ENCODE data around the gene EIF3F.

The EIF3F gene

GRCh38 chr11:8034604-8035190 lies 47.6 kb downstream of the EIF3F start:
- no peak overlapping the region for H3K27ac ChIP-seq
- TF ChIP-seq, protein P1, sequence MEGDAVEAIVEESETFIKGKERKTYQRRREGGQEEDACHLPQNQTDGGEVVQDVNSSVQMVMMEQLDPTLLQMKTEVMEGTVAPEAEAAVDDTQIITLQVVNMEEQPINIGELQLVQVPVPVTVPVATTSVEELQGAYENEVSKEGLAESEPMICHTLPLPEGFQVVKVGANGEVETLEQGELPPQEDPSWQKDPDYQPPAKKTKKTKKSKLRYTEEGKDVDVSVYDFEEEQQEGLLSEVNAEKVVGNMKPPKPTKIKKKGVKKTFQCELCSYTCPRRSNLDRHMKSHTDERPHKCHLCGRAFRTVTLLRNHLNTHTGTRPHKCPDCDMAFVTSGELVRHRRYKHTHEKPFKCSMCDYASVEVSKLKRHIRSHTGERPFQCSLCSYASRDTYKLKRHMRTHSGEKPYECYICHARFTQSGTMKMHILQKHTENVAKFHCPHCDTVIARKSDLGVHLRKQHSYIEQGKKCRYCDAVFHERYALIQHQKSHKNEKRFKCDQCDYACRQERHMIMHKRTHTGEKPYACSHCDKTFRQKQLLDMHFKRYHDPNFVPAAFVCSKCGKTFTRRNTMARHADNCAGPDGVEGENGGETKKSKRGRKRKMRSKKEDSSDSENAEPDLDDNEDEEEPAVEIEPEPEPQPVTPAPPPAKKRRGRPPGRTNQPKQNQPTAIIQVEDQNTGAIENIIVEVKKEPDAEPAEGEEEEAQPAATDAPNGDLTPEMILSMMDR (IDR thresholded peaks at IDR 0.05), result no peak
- TF ChIP-seq ZFX (IDR thresholded peaks at IDR 0.05; ENCODE audit: borderline replicate concordance), result no peak

DNA sequence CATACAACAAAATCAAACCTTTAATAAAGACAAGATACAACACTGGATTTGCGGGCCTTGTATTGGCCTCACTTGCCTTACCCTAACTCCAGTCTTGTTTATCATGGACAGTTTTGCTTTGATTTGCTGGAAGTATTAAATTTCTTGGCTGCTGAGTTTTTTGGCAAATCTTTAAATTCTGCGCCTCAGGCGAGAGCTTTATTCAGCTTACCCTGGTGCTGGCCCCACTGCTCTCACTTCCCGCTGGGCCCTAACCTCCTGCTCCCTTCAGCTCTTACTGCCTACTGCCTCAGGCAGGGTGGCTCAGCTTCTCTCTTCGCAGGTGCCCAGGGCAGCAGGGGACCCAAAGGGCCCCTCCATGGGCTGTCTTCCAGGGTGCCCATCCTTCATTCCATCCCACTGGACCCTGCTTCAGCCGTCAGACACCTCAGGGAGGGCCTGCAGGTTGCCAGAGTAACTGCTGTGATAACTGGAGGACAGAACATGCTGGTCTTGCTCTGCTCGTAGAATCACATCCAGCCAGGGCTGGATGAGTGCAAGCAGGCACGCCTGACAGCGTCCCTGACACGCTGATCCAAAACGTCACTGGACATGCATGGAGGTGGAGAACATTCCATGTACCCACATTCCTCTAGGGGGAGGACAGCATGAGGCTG lies 48.2 kb downstream of the EIF3F start:
- no peak for TF ChIP-seq ZFX (IDR thresholded peaks at IDR 0.05; ENCODE audit: borderline replicate concordance)
- TF ChIP-seq, protein P1 (IDR thresholded peaks at IDR 0.05), result no peak
- H3K27ac ChIP-seq, result no peak overlapping the region

- no peak for TF ChIP-seq ZFX (IDR thresholded peaks at IDR 0.05; ENCODE audit: borderline replicate concordance)
- TF ChIP-seq, protein P1 (IDR thresholded peaks at IDR 0.05), result no peak
- H3K27ac ChIP-seq, result no peak overlapping the region
Measured at GRCh38 chr11:8036002-8036802, 49.1 kb downstream of the EIF3F start.

- no peak overlapping the region for H3K27ac ChIP-seq
- TF ChIP-seq, protein P1 (IDR thresholded peaks at IDR 0.05), result no peak
- no peak for TF ChIP-seq ZFX (IDR thresholded peaks at IDR 0.05; ENCODE audit: borderline replicate concordance)
Measured at GRCh38 chr11:8036986-8037385, 49.8 kb downstream of the EIF3F start.

DNA sequence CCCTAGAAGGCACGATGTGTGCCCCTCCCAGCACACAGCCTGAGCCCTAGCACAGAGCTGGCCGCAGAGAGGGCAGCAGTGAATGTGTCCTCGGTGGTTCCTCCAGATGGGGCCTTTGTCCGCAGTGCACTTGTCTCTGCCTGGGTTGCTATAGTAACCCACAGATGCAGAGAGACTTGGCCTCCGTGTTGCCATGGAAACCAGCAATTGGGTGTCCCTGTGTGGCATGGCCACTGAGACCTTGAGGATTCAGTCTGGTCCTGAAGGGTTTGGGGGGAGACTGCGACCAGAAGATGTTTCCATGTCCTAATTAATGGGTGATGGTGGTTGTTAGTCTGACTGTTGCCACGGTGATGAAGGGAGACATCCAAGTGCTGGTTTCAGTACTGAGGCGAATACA lies 51.3 kb downstream of the EIF3F start:
- no peak overlapping the region for H3K27ac ChIP-seq
- TF ChIP-seq ZFX (IDR thresholded peaks at IDR 0.05; ENCODE audit: borderline replicate concordance), result no peak
- TF ChIP-seq, protein P1 (IDR thresholded peaks at IDR 0.05), result no peak

- no peak for TF ChIP-seq ZFX (IDR thresholded peaks at IDR 0.05; ENCODE audit: borderline replicate concordance)
- TF ChIP-seq, protein P1 (IDR thresholded peaks at IDR 0.05), result no peak
Measured at GRCh38 chr11:8038811-8039529, 51.8 kb downstream of the EIF3F start.

More at GRCh38 chr11:8038811-8039529, 51.8 kb downstream of the EIF3F start:
- no peak overlapping the region for H3K27ac ChIP-seq
